Activated CD8-positive, alpha-beta T cell treated with anti-CD3 and anti-CD28 coated beads for 36 hours (primary cell): ENCODE measurements around the gene GPRIN3. TPM values are rescaled to one million over a fixed set of nuclear protein-coding genes. Genes with fewer than 3 reads are reported as not detected.

Experiments used
- ATAC-seq: fragments of 200-7000 bp; cut with Tn5 transposase; one replicate; pipeline ENCODE4 v1.10.0; 2021; ENCODE audit warnings: mild to moderate bottlenecking, moderate library complexity
- CTCF ChIA-PET: fragments of 350-600 bp; sonication (Branson Sonifier 250); formaldehyde crosslinking; loops from one replicate; lab custom pipeline; 2021; ENCODE audit warnings: antibody characterized with exemption; lab: Charles Lee
- POLR2A ChIA-PET: fragments of 350-600 bp; sonication (Branson Sonifier 250); formaldehyde crosslinking; loops from one replicate; lab custom pipeline; 2021; ENCODE audit warnings: antibody characterized with exemption; lab: Charles Lee
- DNase-seq: peaks from one replicate; pipeline ENCODE4 v3.0.0-alpha.2; 2020
- H3K27ac Mint-ChIP-seq: one replicate; pipeline ENCODE4 v1.8.0; 2021; ENCODE audit warnings: mild to moderate bottlenecking, mixed read lengths
- H3K27me3 Mint-ChIP-seq: one replicate; pipeline ENCODE4 v1.8.0; 2021; ENCODE audit warnings: mixed read lengths
- H3K36me3 Mint-ChIP-seq: one replicate; pipeline ENCODE4 v1.8.0; 2021; ENCODE audit warnings: low read depth, mixed read lengths
- H3K4me1 Mint-ChIP-seq: one replicate; pipeline ENCODE4 v1.8.0; 2021; ENCODE audit warnings: low read depth, mixed read lengths
- H3K4me3 Mint-ChIP-seq: one replicate; pipeline ENCODE4 v1.8.0; 2021; ENCODE audit warnings: mild to moderate bottlenecking, moderate library complexity, mixed read lengths
- H3K9me3 Mint-ChIP-seq: one replicate; pipeline ENCODE4 v1.8.0; 2021; ENCODE audit warnings: mixed read lengths
- CTCF ChIP-seq: fragments of 200-600 bp; IDR thresholded peaks from one replicate; pipeline ENCODE4 v1.8.0; 2022; ENCODE audit warnings: antibody characterized with exemption, mild to moderate bottlenecking
- intact Hi-C: fragments of 100-400 bp; cut with micrococcal nuclease; formaldehyde crosslinking; loops from one replicate; pipeline ENCODE4 v1.10.0; 2022
- total RNA-seq, 2 experiments: library from RNA; stranded (reverse); gene quantifications; one replicate each; pipeline ENCODE4 v1.2.3, GENCODE V29; 2021

GPRIN3 gene
- total RNA-seq, 2 experiments from 2014 or later: 10.6 to 11.8 TPM

GRCh38 chr4:89196056-89196674, 111.4 kb downstream of the GPRIN3 start:
- no peak for TF ChIP-seq CTCF
- ATAC-seq (no peak), DNase-seq (no peak)
- intact Hi-C loops: no loop called here
- Mint-ChIP-seq H3K27me3 (peaks cover 6% of the 10 kb centered on the region), H3K27ac (no peak overlapping the region), H3K4me1 (no peaks in the 10 kb centered on the region), H3K36me3 (no peaks in the 10 kb centered on the region), H3K9me3 (no peaks in the 10 kb centered on the region), H3K4me3 (no peak overlapping the region)
- ChIA-PET CTCF (no interaction called here), POLR2A (no interaction called here)

GRCh38 chr4:89193843-89194242, 113.8 kb downstream of the GPRIN3 start:
- intact Hi-C loops: no loop called here
- peaks cover 18% of the 10 kb centered on the region for H3K27me3 Mint-ChIP-seq
- DNase-seq (no peak), ATAC-seq (no peak)
- H3K4me3 Mint-ChIP-seq: no peak overlapping the region
- no peaks in the 10 kb centered on the region for H3K36me3 Mint-ChIP-seq
- no peak for TF ChIP-seq CTCF
- ChIA-PET CTCF (no interaction called here), POLR2A (no interaction called here)
- no peaks in the 10 kb centered on the region for H3K9me3 Mint-ChIP-seq
- no peak overlapping the region for H3K27ac Mint-ChIP-seq
- H3K4me1 Mint-ChIP-seq: no peaks in the 10 kb centered on the region

Other genes starting within 250 kb of the GPRIN3 start
- 1 to 10 TPM; 2.0 to 2.3 TPM for gene TIGD2, start 196.3 kb downstream of the GPRIN3 start, total RNA-seq